MCF 10A (cell line): ENCODE data around the gene RFX2. TPM values are rescaled to one million over a fixed set of nuclear protein-coding genes. Genes with fewer than 3 reads are reported as not detected.

ENCODE experiments used
- BruUV-seq: library from RNA; stranded (reverse); fragments of 400-500 nt; replicated peaks from 2 replicates; lab custom pipeline; 2021; lab: Mats Ljungman, UMichigan
- CTCF ChIA-PET: fragments of 300-600 bp; sonication (Branson Sonifier 250); formaldehyde crosslinking; extraction: SDS; loops from one replicate; lab custom pipeline; 2021; ENCODE audit warnings: antibody characterized with exemption, inconsistent platforms; lab: Yijun Ruan, JAX
- POLR2A ChIA-PET: fragments of 300-600, 350-650 bp; sonication (Branson Sonifier 250); formaldehyde crosslinking; extraction: SDS; loops from one replicate; lab custom pipeline; 2020; ENCODE audit warnings: antibody characterized with exemption, inconsistent platforms; lab: Yijun Ruan, JAX
- DNase-seq: peaks from one replicate; pipeline ENCODE4 v3.0.0-alpha.2; 2018; ENCODE audit not compliant: unreplicated experiment
- H3K27ac Mint-ChIP-seq: one replicate; pipeline ENCODE4 v1.8.0; 2022; ENCODE audit warnings: mild to moderate bottlenecking, low read depth, mixed read lengths; ENCODE audit not compliant: unreplicated experiment
- H3K27me3 Mint-ChIP-seq: one replicate; pipeline ENCODE4 v1.8.0; 2022; ENCODE audit warnings: mixed read lengths; ENCODE audit not compliant: insufficient read depth, unreplicated experiment
- H3K36me3 Mint-ChIP-seq: one replicate; pipeline ENCODE4 v1.8.0; 2022; ENCODE audit warnings: mild to moderate bottlenecking, moderate library complexity, mixed read lengths; ENCODE audit not compliant: insufficient read depth, unreplicated experiment
- H3K4me1 Mint-ChIP-seq: one replicate; pipeline ENCODE4 v1.8.0; 2022; ENCODE audit warnings: mixed read lengths; ENCODE audit not compliant: insufficient read depth, unreplicated experiment
- H3K4me3 Mint-ChIP-seq: one replicate; pipeline ENCODE4 v1.8.0; 2022; ENCODE audit warnings: mild to moderate bottlenecking, moderate library complexity, mixed read lengths; ENCODE audit not compliant: unreplicated experiment
- H3K9me3 Mint-ChIP-seq: one replicate; pipeline ENCODE4 v1.8.0; 2022; ENCODE audit warnings: mixed read lengths; ENCODE audit not compliant: unreplicated experiment
- CTCF ChIP-seq: fragments of 200-600 bp; IDR thresholded peaks from one replicate; pipeline ENCODE4 v1.8.0; 2022; ENCODE audit warnings: antibody characterized with exemption, mild to moderate bottlenecking; ENCODE audit not compliant: unreplicated experiment
- intact Hi-C: fragments of 100-400 bp; cut with micrococcal nuclease; formaldehyde crosslinking; loops from 2 replicates; pipeline ENCODE4 v1.14.1; 2022
- total RNA-seq: library from RNA; stranded (reverse); gene quantifications from 2 replicates; pipeline ENCODE4 v1.2.3, GENCODE V29; 2022

RFX2 gene
- total RNA-seq, 1 experiment from 2014 or later: 9.9 TPM

GRCh38 chr19:6023936-6024335 is 86.4 kb downstream of the RFX2 start:
- TF ChIP-seq CTCF: no peak
- H3K27ac Mint-ChIP-seq: peak overlapping the region; percentile 54
- BruUV-seq: no TSS peak
- ChIA-PET POLR2A (no interaction called here), CTCF (interaction anchor here (0.6 to 1.4 kb wide), 3 partner anchors 9 to 1295 kb away, joined by 3 to 6 read pairs (median 4); no protein-coding TSS in a partner anchor)
- H3K4me3 Mint-ChIP-seq: no peak overlapping the region
- H3K4me1 Mint-ChIP-seq: no peaks in the 10 kb centered on the region
- DNase-seq: no peak
- H3K36me3 Mint-ChIP-seq: peaks cover 13% of the 10 kb centered on the region
- H3K9me3 Mint-ChIP-seq: no peaks in the 10 kb centered on the region
- H3K27me3 Mint-ChIP-seq: no peaks in the 10 kb centered on the region
- intact Hi-C loops: no loop called here

GRCh38 chr19:6023085-6023682 is 87.1 kb downstream of the RFX2 start:
- no TSS peak for BruUV-seq
- Mint-ChIP-seq H3K36me3 (peaks cover 13% of the 10 kb centered on the region), H3K4me3 (no peak overlapping the region), H3K27ac (no peak overlapping the region), H3K9me3 (no peaks in the 10 kb centered on the region), H3K4me1 (no peaks in the 10 kb centered on the region), H3K27me3 (no peaks in the 10 kb centered on the region)
- TF ChIP-seq CTCF: no peak
- POLR2A ChIA-PET: interaction anchor here (0.7 kb wide), 1 partner anchor 62 kb away, joined by 3 read pairs; no protein-coding TSS in a partner anchor
- peak; percentile 10 for DNase-seq
- CTCF ChIA-PET: interaction anchor here (0.6 to 1.7 kb wide), 9 partner anchors 9 to 1296 kb away, joined by 3 to 6 read pairs (median 4); no protein-coding TSS in a partner anchor
- intact Hi-C loops: no loop called here

GRCh38 chr19:6022570-6023064 is 87.7 kb downstream of the RFX2 start:
- H3K9me3 Mint-ChIP-seq: no peaks in the 10 kb centered on the region
- H3K27ac Mint-ChIP-seq: no peak overlapping the region
- intact Hi-C loops: loop anchor here (1.0 kb wide), 1 partner anchor 35 kb away; no protein-coding TSS in a partner anchor
- ChIA-PET CTCF (interaction anchor here (0.6 to 1.7 kb wide), 9 partner anchors 9 to 953 kb away, joined by 3 to 6 read pairs (median 4); no protein-coding TSS in a partner anchor), POLR2A (no interaction called here)
- BruUV-seq: no TSS peak
- TF ChIP-seq CTCF: no peak
- DNase-seq: no peak
- no peaks in the 10 kb centered on the region for H3K27me3 Mint-ChIP-seq
- H3K36me3 Mint-ChIP-seq: peaks cover 13% of the 10 kb centered on the region
- no peak overlapping the region for H3K4me3 Mint-ChIP-seq
- H3K4me1 Mint-ChIP-seq: no peaks in the 10 kb centered on the region

GRCh38 chr19:6021878-6022569 is 88.3 kb downstream of the RFX2 start:
- CTCF ChIA-PET: interaction anchor here (0.6 to 1.7 kb wide), 10 partner anchors 8 to 954 kb away, joined by 3 to 5 read pairs (median 3); no protein-coding TSS in a partner anchor
- intact Hi-C loops: loop anchor here (1.0 kb wide), 1 partner anchor 35 kb away; no protein-coding TSS in a partner anchor
- H3K4me3 Mint-ChIP-seq: no peak overlapping the region
- TF ChIP-seq CTCF: peak; percentile 49
- H3K27ac Mint-ChIP-seq: peak overlapping the region; percentile 24
- no TSS peak for BruUV-seq
- peak; percentile 74 for DNase-seq
- H3K36me3 Mint-ChIP-seq: peaks cover 13% of the 10 kb centered on the region
- H3K27me3 Mint-ChIP-seq: no peaks in the 10 kb centered on the region
- no peaks in the 10 kb centered on the region for H3K4me1 Mint-ChIP-seq
- H3K9me3 Mint-ChIP-seq: no peaks in the 10 kb centered on the region
- POLR2A ChIA-PET: no interaction called here
